Liver (tissue), 9 donors: Measurements from ENCODE around the gene PACSIN2. TPM values are rescaled to one million over a fixed set of nuclear protein-coding genes. Genes with fewer than 3 reads are reported as not detected.

Experiments
- DNase-seq: peaks from one replicate; pipeline ENCODE4 v3.0.0-alpha.2; 2017; ENCODE audit warnings: low spot score
- H3K27ac ChIP-seq, 2 donors: one replicate each; pipeline ENCODE4 v1.7.0; 2013; ENCODE audit warnings: inconsistent platforms in 2 of 2, low read length in 2 of 2, control low read depth in 1 of 2, low read depth in 1 of 2, mild to moderate bottlenecking in 1 of 2
- H3K27me3 ChIP-seq, 4 donors: one replicate each; pipeline versions ENCODE4 v1.6.1 to v1.7.0; 2013; ENCODE audit warnings: low read length in 3 of 4, inconsistent platforms in 1 of 4, mild to moderate bottlenecking in 1 of 4, moderate library complexity in 1 of 4; ENCODE audit not compliant: control insufficient read depth in 4 of 4, insufficient read depth in 4 of 4
- H3K36me3 ChIP-seq, 4 donors: one replicate each; pipeline versions ENCODE4 v1.6.1 to v1.7.0; 2013; ENCODE audit warnings: low read length in 3 of 4, mild to moderate bottlenecking in 3 of 4, low read depth in 1 of 4, moderate library complexity in 1 of 4; ENCODE audit not compliant: control insufficient read depth in 4 of 4, insufficient read depth in 3 of 4
- H3K4me1 ChIP-seq, 4 donors: one replicate each; pipeline versions ENCODE4 v1.6.1 to v1.7.0; 2013; ENCODE audit warnings: low read length in 3 of 4, mild to moderate bottlenecking in 3 of 4, moderate library complexity in 1 of 4; ENCODE audit not compliant: control insufficient read depth in 4 of 4, insufficient read depth in 4 of 4
- H3K4me3 ChIP-seq, 3 donors: one replicate each; pipeline versions ENCODE4 v1.6.1 to v1.7.0; 2013; ENCODE audit warnings: low read length in 3 of 3, control low read depth in 1 of 3, low read depth in 1 of 3, mild to moderate bottlenecking in 1 of 3
- H3K9ac ChIP-seq, 2 donors: one replicate each; pipeline ENCODE4 v1.7.0; 2013; ENCODE audit warnings: low read length in 2 of 2, mild to moderate bottlenecking in 2 of 2, moderate library complexity in 2 of 2, control low read depth in 1 of 2, low read depth in 1 of 2
- H3K9me3 ChIP-seq, 4 donors: one replicate each; pipeline versions ENCODE4 v1.6.1 to v1.7.0; 2013; ENCODE audit warnings: low read length in 3 of 4; ENCODE audit not compliant: control insufficient read depth in 4 of 4
- ATF3 ChIP-seq: IDR thresholded peaks from 2 replicates; pipeline ENCODE4 v1.6.1; 2016; ENCODE audit warnings: antibody characterized with exemption
- EGR1 ChIP-seq, 2 donors: IDR thresholded peaks; 2 replicates each; pipeline ENCODE4 v1.6.1; 2016 to 2018; ENCODE audit warnings: antibody characterized with exemption in 2 of 2, low read depth in 2 of 2
- FOXA1 ChIP-seq: IDR thresholded peaks from 2 replicates; pipeline ENCODE4 v1.6.1; 2016; ENCODE audit warnings: antibody characterized with exemption
- FOXA2 ChIP-seq: IDR thresholded peaks from 2 replicates; pipeline ENCODE4 v1.6.1; 2016; ENCODE audit warnings: antibody characterized with exemption
- GABPA ChIP-seq, 2 donors: IDR thresholded peaks in 1 of 2; conservative IDR thresholded peaks in 1 of 2; 2 replicates each; pipeline ENCODE4 v1.6.1; 2016; ENCODE audit warnings: antibody characterized with exemption in 2 of 2, mild to moderate bottlenecking in 1 of 2, moderate library complexity in 1 of 2
- HNF4A ChIP-seq, 2 donors: conservative IDR thresholded peaks; 2 replicates each; pipeline ENCODE4 v1.6.1; 2016; ENCODE audit warnings: antibody characterized with exemption in 2 of 2, mild to moderate bottlenecking in 2 of 2
- JUND ChIP-seq, 2 donors: IDR thresholded peaks; 2 replicates each; pipeline ENCODE4 v1.6.1; 2016; ENCODE audit warnings: antibody characterized with exemption in 2 of 2
- NR2F2 ChIP-seq: IDR thresholded peaks from 2 replicates; pipeline ENCODE4 v1.6.1; 2016; ENCODE audit warnings: antibody characterized with exemption
- RAD21 ChIP-seq, 2 donors: IDR thresholded peaks; 2 replicates each; pipeline ENCODE4 v1.6.1; 2016; ENCODE audit warnings: antibody characterized with exemption in 2 of 2, mild to moderate bottlenecking in 2 of 2
- RXRA ChIP-seq, 2 donors: IDR thresholded peaks; 2 replicates each; pipeline ENCODE4 v1.6.1; 2017 to 2018; ENCODE audit warnings: antibody characterized with exemption in 2 of 2, mild to moderate bottlenecking in 1 of 2
- SP1 ChIP-seq: IDR thresholded peaks from 2 replicates; pipeline ENCODE4 v1.6.1; 2018; ENCODE audit warnings: antibody characterized with exemption, mild to moderate bottlenecking
- TAF1 ChIP-seq: conservative IDR thresholded peaks from 2 replicates; pipeline ENCODE4 v1.6.1; 2016; ENCODE audit warnings: antibody characterized with exemption, mild to moderate bottlenecking
- YY1 ChIP-seq: IDR thresholded peaks from 2 replicates; pipeline ENCODE4 v1.6.1; 2016; ENCODE audit warnings: antibody characterized with exemption, mild to moderate bottlenecking
- WGBS: extraction: QIAGEN DNeasy Blood & Tissue Kit; methylation state at CpG from one replicate; pipeline ENCODE4 v1.1.7; 2013; 5-methylcytosine and 5-hydroxymethylcytosine counted together
- polyA plus RNA-seq, 2 donors: library from polyadenylated mRNA; stranded (reverse) in 1 of 2; unstranded in 1 of 2; fragments of 200-250 nt in 1 of 2; fragments of >200 nt in 1 of 2; fragmentation: Nextera tagmentation in 1 of 2; extraction: Ambion mirVana in 1 of 2; gene quantifications; one replicate each; pipeline versions ENCODE4 v1.2.1 to v1.2.3, GENCODE V29; 2013 to 2015
- total RNA-seq, 2 donors: library from RNA; depleted of rRNA; stranded (reverse); fragments of >200 nt; gene quantifications; one replicate each; pipeline ENCODE4 v1.2.3, GENCODE V29; 2014
- TF ChIP-seq, protein P1 (sequence below): IDR thresholded peaks from 2 replicates; pipeline ENCODE4 v1.6.1; 2016; ENCODE audit warnings: antibody characterized with exemption
- TF ChIP-seq, protein P2 (sequence below): IDR thresholded peaks from 2 replicates; pipeline ENCODE4 v1.6.1; 2016; ENCODE audit warnings: antibody characterized with exemption
- TF ChIP-seq, protein P3 (sequence below): fragments of 150-350 bp; IDR thresholded peaks from 2 replicates; pipeline ENCODE4 v1.5.1; 2017; ENCODE audit warnings: improper control_type of control experiment, low read depth, low read length; ENCODE audit not compliant: missing input control
- TF ChIP-seq, protein P4 (sequence below): IDR thresholded peaks from 2 replicates; pipeline ENCODE4 v1.6.1; 2016; ENCODE audit warnings: antibody characterized with exemption, mild to moderate bottlenecking
- donor health status: healthy.
- donor health status: healthy.
- donor health status: healthy.
- donor health status: healthy.
- donor health status: healthy.

The PACSIN2 gene
- total and polyA plus RNA-seq, 4 donors: 9.1 to 31.4 (median 17.0) TPM

DNA sequence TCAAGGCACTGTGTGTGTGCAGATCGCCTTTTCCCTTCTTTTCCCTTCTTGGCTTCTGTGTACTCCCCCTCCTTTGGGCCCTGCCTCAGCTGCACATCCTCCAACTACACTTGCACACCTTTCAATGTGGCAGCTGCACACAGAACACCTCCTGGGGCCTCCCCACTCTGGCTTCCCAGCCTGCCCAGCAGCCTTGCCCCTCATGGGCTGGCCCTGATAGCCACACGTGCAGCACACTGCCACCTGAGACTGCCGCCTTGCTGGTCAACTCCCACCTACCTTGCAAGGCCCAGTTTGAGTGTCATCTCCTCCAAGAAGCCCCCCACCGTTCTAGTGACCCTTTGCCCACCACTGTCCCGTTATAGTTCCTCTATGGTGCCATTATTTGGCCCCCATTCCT is 80.6 kb downstream of the PACSIN2 start:
- Histone ChIP-seq H3K27me3 (no peaks in the 10 kb centered on the region), H3K36me3 (no peaks in the 10 kb centered on the region), H3K9ac (no peak overlapping the region), H3K9me3 (no peaks in the 10 kb centered on the region), H3K4me3 (no peak overlapping the region), H3K27ac (peak overlapping the region; percentile 58 to 68), H3K4me1 (peaks cover 8 to 17% (median 10%) of the 10 kb centered on the region in 4 donors)
- no peak for DNase-seq
- TF ChIP-seq JUND (IDR thresholded peaks at IDR 0.05) (no peak), YY1 (no peak), HNF4A (conservative IDR thresholded peaks at IDR 0.05) (no peak), SP1 (no peak), GABPA (IDR thresholded peaks at IDR 0.05 in 1 of 2, conservative IDR thresholded peaks at IDR 0.05 in 1 of 2) (no peak), RAD21 (IDR thresholded peaks at IDR 0.05) (no peak), ATF3 (no peak), TAF1 (no peak), EGR1 (IDR thresholded peaks at IDR 0.05; ENCODE audit: low read depth in 2 of 2) (no peak), NR2F2 (no peak), FOXA2 (no peak), FOXA1 (no peak), RXRA (IDR thresholded peaks at IDR 0.05) (no peak)
- TF ChIP-seq, protein P1, sequence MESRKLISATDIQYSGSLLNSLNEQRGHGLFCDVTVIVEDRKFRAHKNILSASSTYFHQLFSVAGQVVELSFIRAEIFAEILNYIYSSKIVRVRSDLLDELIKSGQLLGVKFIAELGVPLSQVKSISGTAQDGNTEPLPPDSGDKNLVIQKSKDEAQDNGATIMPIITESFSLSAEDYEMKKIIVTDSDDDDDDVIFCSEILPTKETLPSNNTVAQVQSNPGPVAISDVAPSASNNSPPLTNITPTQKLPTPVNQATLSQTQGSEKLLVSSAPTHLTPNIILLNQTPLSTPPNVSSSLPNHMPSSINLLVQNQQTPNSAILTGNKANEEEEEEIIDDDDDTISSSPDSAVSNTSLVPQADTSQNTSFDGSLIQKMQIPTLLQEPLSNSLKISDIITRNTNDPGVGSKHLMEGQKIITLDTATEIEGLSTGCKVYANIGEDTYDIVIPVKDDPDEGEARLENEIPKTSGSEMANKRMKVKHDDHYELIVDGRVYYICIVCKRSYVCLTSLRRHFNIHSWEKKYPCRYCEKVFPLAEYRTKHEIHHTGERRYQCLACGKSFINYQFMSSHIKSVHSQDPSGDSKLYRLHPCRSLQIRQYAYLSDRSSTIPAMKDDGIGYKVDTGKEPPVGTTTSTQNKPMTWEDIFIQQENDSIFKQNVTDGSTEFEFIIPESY: no peak
- TF ChIP-seq, protein P2, sequence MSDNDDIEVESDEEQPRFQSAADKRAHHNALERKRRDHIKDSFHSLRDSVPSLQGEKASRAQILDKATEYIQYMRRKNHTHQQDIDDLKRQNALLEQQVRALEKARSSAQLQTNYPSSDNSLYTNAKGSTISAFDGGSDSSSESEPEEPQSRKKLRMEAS: no peak
- TF ChIP-seq, protein P3, sequence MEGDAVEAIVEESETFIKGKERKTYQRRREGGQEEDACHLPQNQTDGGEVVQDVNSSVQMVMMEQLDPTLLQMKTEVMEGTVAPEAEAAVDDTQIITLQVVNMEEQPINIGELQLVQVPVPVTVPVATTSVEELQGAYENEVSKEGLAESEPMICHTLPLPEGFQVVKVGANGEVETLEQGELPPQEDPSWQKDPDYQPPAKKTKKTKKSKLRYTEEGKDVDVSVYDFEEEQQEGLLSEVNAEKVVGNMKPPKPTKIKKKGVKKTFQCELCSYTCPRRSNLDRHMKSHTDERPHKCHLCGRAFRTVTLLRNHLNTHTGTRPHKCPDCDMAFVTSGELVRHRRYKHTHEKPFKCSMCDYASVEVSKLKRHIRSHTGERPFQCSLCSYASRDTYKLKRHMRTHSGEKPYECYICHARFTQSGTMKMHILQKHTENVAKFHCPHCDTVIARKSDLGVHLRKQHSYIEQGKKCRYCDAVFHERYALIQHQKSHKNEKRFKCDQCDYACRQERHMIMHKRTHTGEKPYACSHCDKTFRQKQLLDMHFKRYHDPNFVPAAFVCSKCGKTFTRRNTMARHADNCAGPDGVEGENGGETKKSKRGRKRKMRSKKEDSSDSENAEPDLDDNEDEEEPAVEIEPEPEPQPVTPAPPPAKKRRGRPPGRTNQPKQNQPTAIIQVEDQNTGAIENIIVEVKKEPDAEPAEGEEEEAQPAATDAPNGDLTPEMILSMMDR: no peak
- TF ChIP-seq, protein P4, sequence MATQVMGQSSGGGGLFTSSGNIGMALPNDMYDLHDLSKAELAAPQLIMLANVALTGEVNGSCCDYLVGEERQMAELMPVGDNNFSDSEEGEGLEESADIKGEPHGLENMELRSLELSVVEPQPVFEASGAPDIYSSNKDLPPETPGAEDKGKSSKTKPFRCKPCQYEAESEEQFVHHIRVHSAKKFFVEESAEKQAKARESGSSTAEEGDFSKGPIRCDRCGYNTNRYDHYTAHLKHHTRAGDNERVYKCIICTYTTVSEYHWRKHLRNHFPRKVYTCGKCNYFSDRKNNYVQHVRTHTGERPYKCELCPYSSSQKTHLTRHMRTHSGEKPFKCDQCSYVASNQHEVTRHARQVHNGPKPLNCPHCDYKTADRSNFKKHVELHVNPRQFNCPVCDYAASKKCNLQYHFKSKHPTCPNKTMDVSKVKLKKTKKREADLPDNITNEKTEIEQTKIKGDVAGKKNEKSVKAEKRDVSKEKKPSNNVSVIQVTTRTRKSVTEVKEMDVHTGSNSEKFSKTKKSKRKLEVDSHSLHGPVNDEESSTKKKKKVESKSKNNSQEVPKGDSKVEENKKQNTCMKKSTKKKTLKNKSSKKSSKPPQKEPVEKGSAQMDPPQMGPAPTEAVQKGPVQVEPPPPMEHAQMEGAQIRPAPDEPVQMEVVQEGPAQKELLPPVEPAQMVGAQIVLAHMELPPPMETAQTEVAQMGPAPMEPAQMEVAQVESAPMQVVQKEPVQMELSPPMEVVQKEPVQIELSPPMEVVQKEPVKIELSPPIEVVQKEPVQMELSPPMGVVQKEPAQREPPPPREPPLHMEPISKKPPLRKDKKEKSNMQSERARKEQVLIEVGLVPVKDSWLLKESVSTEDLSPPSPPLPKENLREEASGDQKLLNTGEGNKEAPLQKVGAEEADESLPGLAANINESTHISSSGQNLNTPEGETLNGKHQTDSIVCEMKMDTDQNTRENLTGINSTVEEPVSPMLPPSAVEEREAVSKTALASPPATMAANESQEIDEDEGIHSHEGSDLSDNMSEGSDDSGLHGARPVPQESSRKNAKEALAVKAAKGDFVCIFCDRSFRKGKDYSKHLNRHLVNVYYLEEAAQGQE: no peak
- 90% methylated on average over 5 of the region's 5 CpGs for WGBS
